Measurements from ENCODE around the gene PSENEN. TPM values are rescaled to one million over a fixed set of nuclear protein-coding genes. Genes with fewer than 3 reads are reported as not detected.

The PSENEN gene
- total and polyA plus RNA-seq, 9 of the 15 experiments (the other 6 are each of a cell fraction or from before 2014, with no cell fraction given), result 34.5 to 299 (median 61.1) TPM

GRCh38 chr19:35754370-35755130 lies 9.1 kb downstream of the PSENEN start:
- peak overlapping the region in 1 of 2 experiments; percentile 43; a peak in 2 of 4 replicates for H3K9ac ChIP-seq (ENCODE audit: insufficient read depth in 1 of 2, low read depth in 2 of 2, low read length in 2 of 2)
- 78% methylated on average over 12 of the region's 13 CpGs for WGBS (ENCODE audit: insufficient coverage, low coverage, missing lambda C conversion rate)
- no peak overlapping the region for H3K4me3 ChIP-seq
- no peak for FAIRE-seq
- TF ChIP-seq STAT5A (IDR thresholded peaks at IDR 0.05; ENCODE audit: borderline replicate concordance, low read length), result no peak
- no peak for TF ChIP-seq BMI1 (IDR thresholded peaks at IDR 0.05; ENCODE audit: low read length)
- TF ChIP-seq ZNF212 (CRISPR knock-in tag; IDR thresholded peaks at IDR 0.05), result no peak
- TF ChIP-seq NUFIP1 (IDR thresholded peaks at IDR 0.05; ENCODE audit: partially characterized antibody), result no peak
- no peak for TF ChIP-seq MED1 (CRISPR knock-in tag; IDR thresholded peaks at IDR 0.05; ENCODE audit: borderline replicate concordance)
- TF ChIP-seq, protein P1, sequence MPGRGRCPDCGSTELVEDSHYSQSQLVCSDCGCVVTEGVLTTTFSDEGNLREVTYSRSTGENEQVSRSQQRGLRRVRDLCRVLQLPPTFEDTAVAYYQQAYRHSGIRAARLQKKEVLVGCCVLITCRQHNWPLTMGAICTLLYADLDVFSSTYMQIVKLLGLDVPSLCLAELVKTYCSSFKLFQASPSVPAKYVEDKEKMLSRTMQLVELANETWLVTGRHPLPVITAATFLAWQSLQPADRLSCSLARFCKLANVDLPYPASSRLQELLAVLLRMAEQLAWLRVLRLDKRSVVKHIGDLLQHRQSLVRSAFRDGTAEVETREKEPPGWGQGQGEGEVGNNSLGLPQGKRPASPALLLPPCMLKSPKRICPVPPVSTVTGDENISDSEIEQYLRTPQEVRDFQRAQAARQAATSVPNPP (IDR thresholded peaks at IDR 0.05; ENCODE audit: borderline replicate concordance, insufficient read depth, insufficient read length), result no peak
- TF ChIP-seq DNMT1 (IDR thresholded peaks at IDR 0.05), result no peak
- TF ChIP-seq HDAC2 (IDR thresholded peaks at IDR 0.05), result no peak
- no peak for TF ChIP-seq NR1H2 (CRISPR knock-in tag; IDR thresholded peaks at IDR 0.05)
- TF ChIP-seq RB1 (IDR thresholded peaks at IDR 0.05; ENCODE audit: low read depth), result no peak
- no peak for TF ChIP-seq ZNF23 (CRISPR knock-in tag; IDR thresholded peaks at IDR 0.05)
- no peak for TF ChIP-seq HLTF (IDR thresholded peaks at IDR 0.05)
- TF ChIP-seq ZNF41 (CRISPR knock-in tag; conservative IDR thresholded peaks at IDR 0.05), result no peak
- no peak for TF ChIP-seq ZNF124 (CRISPR knock-in tag; IDR thresholded peaks at IDR 0.05)
- TF ChIP-seq NELFE (IDR thresholded peaks at IDR 0.05; ENCODE audit: insufficient read depth, insufficient read length), result no peak
- no peak for TF ChIP-seq SPI1 (IDR thresholded peaks at IDR 0.05; ENCODE audit: borderline replicate concordance, low read depth, low read length)
- no peak for TF ChIP-seq ETV6 (IDR thresholded peaks at IDR 0.05; ENCODE audit: borderline replicate concordance in 1 of 2, low read depth in 2 of 2, low read length in 1 of 2)
- no peak for TF ChIP-seq ETV6 (CRISPR knock-in tag; IDR thresholded peaks at IDR 0.05; ENCODE audit: borderline replicate concordance)
- TF ChIP-seq OTX1 (CRISPR knock-in tag; IDR thresholded peaks at IDR 0.05), result no peak
- no peak for TF ChIP-seq GABPB2 (CRISPR knock-in tag; conservative IDR thresholded peaks at IDR 0.05)
- H3K27me3 ChIP-seq (ENCODE audit: control insufficient read depth in 2 of 2, insufficient read depth in 2 of 2, low read length in 2 of 2), result no peaks in the 10 kb centered on the region
- H3K79me2 ChIP-seq (ENCODE audit: control insufficient read depth, insufficient read depth, low read length), result peaks cover 13% of the 10 kb centered on the region
- ATAC-seq, result no peak
- H2AFZ ChIP-seq (ENCODE audit: low read depth, low read length), result no peak overlapping the region
- no peak for DNase-seq (ENCODE audit: extremely low read depth in 1 of 4, low spot score in 3 of 4)
- ChIA-PET POLR2A (interaction anchor here (1.2 to 1.3 kb wide), 2 partner anchors 9 to 115 kb away, joined by 3 to 7 read pairs; partner anchors contain the start of genes PSENEN and U2AF1L4), CTCF (ENCODE audit: low intra/inter-chr PET ratio) (no interaction called here)
- no peaks in the 10 kb centered on the region for H3K9me3 ChIP-seq (replicated peaks; ENCODE audit: control insufficient read depth, insufficient read depth, low read depth, low read length)
- H3K4me2 ChIP-seq (ENCODE audit: insufficient read depth, low read length), result no peak overlapping the region
- H3K4me1 ChIP-seq (replicated peaks in 1 of 2; ENCODE audit: control insufficient read depth in 2 of 2, insufficient read depth in 2 of 2, low read length in 2 of 2), result peaks cover 12 to 38% of the 10 kb centered on the region in 2 experiments
- H3K27ac ChIP-seq (ENCODE audit: extremely low read depth, low read depth, low read length), result no peak overlapping the region
- no peaks in the 10 kb centered on the region; the same call in 1 of the 2 replicates for H4K20me1 ChIP-seq (replicated peaks; ENCODE audit: control insufficient read depth, insufficient read depth, low read length)
- H3K9me1 ChIP-seq (ENCODE audit: control insufficient read depth, insufficient read depth, low read length), result no peaks in the 10 kb centered on the region
- BruUV-seq (replicated peaks), result no TSS peak
- in situ Hi-C loops (cut with MboI) (no loop called here), intact Hi-C loops (cut with micrococcal nuclease) (no loop called here)
- peaks cover 23% of the 10 kb centered on the region; the same call in 1 of the 3 replicates for H3K36me3 ChIP-seq (ENCODE audit: control insufficient read depth, insufficient read depth, low read length)
